Right lobe of liver (tissue), 4 donors: ENCODE results near the gene DOCK7.

Experiments used
- CTCF ChIP-seq, 4 donors: fragments of 200-600 bp in 3 of 4; fragments of 450-650 bp in 1 of 4; IDR thresholded peaks; one replicate each; pipeline versions ENCODE4 v1.5.1 to v1.8.0; 2016 to 2022; ENCODE audit warnings: antibody characterized with exemption in 4 of 4, mild to moderate bottlenecking in 2 of 4
- POLR2A ChIP-seq: fragments of 450-650 bp; IDR thresholded peaks from one replicate; pipeline ENCODE4 v1.6.1; 2017; ENCODE audit warnings: antibody characterized with exemption, mild to moderate bottlenecking
- donor health status: DM: no; HTN: no; CAD: no.
- donor health status: DM: no; HTN: no; CAD: no.
- donor health status: DM: no; HTN: yes; CAD: no.

GRCh38 chr1:62435231-62436038 is 252.8 kb downstream of the DOCK7 start:
- TF ChIP-seq POLR2A (no peak), CTCF (IDR thresholded peaks at IDR 0.05) (no peak)
